Endothelial cell of umbilical vein (primary cell): ENCODE measurements around the gene EIF5AL1. TPM values are rescaled to one million over a fixed set of nuclear protein-coding genes. Genes with fewer than 3 reads are reported as not detected.

Experiments used
- BruUV-seq: library from RNA; stranded (reverse); fragments of 400-500 nt; replicated peaks from 2 replicates; lab custom pipeline; 2021; lab: Mats Ljungman, UMichigan
- CTCF ChIA-PET: fragments of 300-600, 350-600 bp; sonication (Branson Sonifier 250); formaldehyde crosslinking; loops from one replicate; lab custom pipeline; 2021; ENCODE audit warnings: antibody characterized with exemption, inconsistent platforms; lab: Charles Lee
- POLR2A ChIA-PET: fragments of 300-600, 350-600 bp; sonication (Branson Sonifier 250); formaldehyde crosslinking; loops from one replicate; lab custom pipeline; 2021; ENCODE audit warnings: antibody characterized with exemption, inconsistent platforms; lab: Charles Lee
- DNase-seq: peaks from one replicate; pipeline ENCODE4 v3.0.0-alpha.2; 2011; ENCODE audit warnings: low read depth, low spot score
- FAIRE-seq: peaks from 2 replicates; lab custom pipeline; 2011; peaks lifted over from hg19 to GRCh38; lab: Jason Lieb, UNC
- H2AFZ ChIP-seq: 2 replicates; pipeline ENCODE4 v1.6.0; 2012; ENCODE audit warnings: low read depth, low read length, control low read depth, inconsistent platforms
- H3K27ac ChIP-seq: 2 replicates; pipeline ENCODE4 v1.5.1; 2011; ENCODE audit warnings: low read depth, mild to moderate bottlenecking, control low read depth, low read length, moderate library complexity; ENCODE audit not compliant: insufficient read depth
- H3K27me3 ChIP-seq, 2 experiments: 2 replicates each; pipeline versions ENCODE4 v1.6.0 to v1.6.1; 2011; ENCODE audit warnings: low read length in 2 of 2, mixed read lengths in 1 of 2; ENCODE audit not compliant: control insufficient read depth in 2 of 2, insufficient read depth in 2 of 2
- H3K36me3 ChIP-seq, 2 experiments: 2 replicates in 1 of 2; 3 replicates in 1 of 2; pipeline ENCODE4 v1.5.1; 2011; ENCODE audit warnings: low read length in 2 of 2, mild to moderate bottlenecking in 1 of 2, moderate library complexity in 1 of 2; ENCODE audit not compliant: control insufficient read depth in 2 of 2, insufficient read depth in 2 of 2; ENCODE audit errors: extremely low read depth in 1 of 2
- H3K4me1 ChIP-seq: 3 replicates; pipeline ENCODE4 v1.5.1; 2011; ENCODE audit warnings: mild to moderate bottlenecking, low read length; ENCODE audit not compliant: control insufficient read depth, insufficient read depth; ENCODE audit errors: extremely low read depth
- H3K4me2 ChIP-seq: 2 replicates; pipeline ENCODE4 v1.6.1; 2011; ENCODE audit warnings: low read length, control low read depth, mixed read lengths; ENCODE audit not compliant: insufficient read depth
- H3K4me3 ChIP-seq, 3 experiments: fragments of 200-600 bp in 1 of 3; sonication (generic), shearing (Covaris generic) in 1 of 3; replicated peaks in 1 of 3; 2 replicates each; pipeline ENCODE4 v1.5.1; 2011 to 2016; ENCODE audit warnings: control low read depth in 3 of 3, low read length in 3 of 3, mild to moderate bottlenecking in 2 of 3, inconsistent platforms in 1 of 3, low read depth in 1 of 3, moderate library complexity in 1 of 3; ENCODE audit not compliant: insufficient read depth in 1 of 3
- H3K79me2 ChIP-seq: 2 replicates; pipeline ENCODE4 v1.6.0; 2012; ENCODE audit warnings: low read length, inconsistent platforms; ENCODE audit not compliant: control insufficient read depth, insufficient read depth
- H3K9ac ChIP-seq: replicated peaks from 2 replicates; pipeline ENCODE3; 2011; ENCODE audit warnings: low read length, control low read depth; ENCODE audit not compliant: insufficient read depth; ENCODE audit errors: extremely low read depth
- H3K9me1 ChIP-seq: replicated peaks from 3 replicates; pipeline ENCODE4 v1.6.0; 2011; ENCODE audit warnings: mild to moderate bottlenecking, low read length; ENCODE audit not compliant: control insufficient read depth, insufficient read depth; ENCODE audit errors: extremely low read depth
- H3K9me3 ChIP-seq: replicated peaks from 2 replicates; pipeline ENCODE4 v1.5.1; 2012; ENCODE audit warnings: low read length, inconsistent platforms; ENCODE audit not compliant: control insufficient read depth, insufficient read depth
- H4K20me1 ChIP-seq: replicated peaks from 2 replicates; pipeline ENCODE3; 2011; ENCODE audit warnings: mild to moderate bottlenecking, low read length; ENCODE audit not compliant: control insufficient read depth, insufficient read depth; ENCODE audit errors: extremely low read depth
- EZH2 ChIP-seq: IDR thresholded peaks from 2 replicates; pipeline ENCODE4 v1.6.1; 2012; ENCODE audit warnings: borderline replicate concordance, low read depth, mild to moderate bottlenecking, moderate library complexity, low read length, inconsistent platforms; ENCODE audit not compliant: severe bottlenecking
- FOS ChIP-seq: IDR thresholded peaks from 2 replicates; pipeline ENCODE4 v1.6.1; 2011; ENCODE audit warnings: mild to moderate bottlenecking, low read length, moderate library complexity, borderline replicate concordance; ENCODE audit not compliant: insufficient read depth
- GATA2 ChIP-seq: IDR thresholded peaks from 2 replicates; pipeline ENCODE4 v1.7.0; 2011; ENCODE audit warnings: low read depth, mild to moderate bottlenecking, moderate library complexity, mixed read lengths, low read length; ENCODE audit not compliant: insufficient read length, insufficient read depth
- JUN ChIP-seq: IDR thresholded peaks from 2 replicates; pipeline ENCODE4 v1.6.1; 2011; ENCODE audit warnings: borderline replicate concordance, low read depth; ENCODE audit not compliant: insufficient read length, insufficient read depth
- MYC ChIP-seq: IDR thresholded peaks from one replicate; pipeline ENCODE4 v1.6.1; 2011; ENCODE audit warnings: mild to moderate bottlenecking, low read depth, low read length
- POLR2A ChIP-seq: IDR thresholded peaks from 2 replicates; pipeline ENCODE4 v1.6.1; 2012; ENCODE audit warnings: low read depth, mild to moderate bottlenecking, control low read depth, low read length
- POLR2AphosphoS5 ChIP-seq: IDR thresholded peaks from 2 replicates; pipeline ENCODE4 v1.6.1; 2012; ENCODE audit warnings: low read depth, mild to moderate bottlenecking, control low read depth, low read length, moderate library complexity; ENCODE audit not compliant: insufficient read depth
- dilution Hi-C: fragments of 300-500 bp; cut with MboI; formaldehyde crosslinking; loops from one replicate; pipeline ENCODE4 v1.15.0; 2019; ENCODE audit warnings: low sequenced_read_pairs; ENCODE audit not compliant: extremely low pct_ligation_motif_present
- intact Hi-C: fragments of 100-400 bp; cut with micrococcal nuclease; formaldehyde crosslinking; loops from one replicate; pipeline ENCODE4 v1.10.0; 2022
- polyA plus RNA-seq, 4 experiments: library from polyadenylated mRNA; depleted of rRNA in 3 of 4; stranded (reverse) in 3 of 4; unstranded in 1 of 4; fragments of >200 nt; gene quantifications; 2 replicates each; pipeline versions ENCODE4 v1.2.1 to v1.2.3, GENCODE V29; 2011 to 2012; ENCODE audit warnings: missing spikeins in 1 of 4
- total RNA-seq: library from RNA; stranded (reverse); gene quantifications from 2 replicates; pipeline ENCODE4 v1.2.3, GENCODE V29; 2021
- TF ChIP-seq, protein P1 (sequence below): IDR thresholded peaks from 2 replicates; pipeline ENCODE4 v1.6.1; 2011; ENCODE audit not compliant: insufficient read depth, insufficient read length
- TF ChIP-seq, protein P2 (sequence below), 2 donors: IDR thresholded peaks; 1 replicate in 1 of 2; 2 replicates in 1 of 2; pipeline ENCODE4 v1.5.1; 2011; ENCODE audit warnings: low read length in 2 of 2, mild to moderate bottlenecking in 2 of 2, moderate library complexity in 2 of 2, control low read depth in 1 of 2, inconsistent platforms in 1 of 2, low read depth in 1 of 2; ENCODE audit not compliant: insufficient read depth in 1 of 2; ENCODE audit errors: extremely low read depth in 1 of 2

EIF5AL1 gene
- total and polyA plus RNA-seq, 2 donors (not counting 3 experiments of a cell fraction or from before 2014, with no cell fraction given): 0.29 to 1.0 TPM

DNA sequence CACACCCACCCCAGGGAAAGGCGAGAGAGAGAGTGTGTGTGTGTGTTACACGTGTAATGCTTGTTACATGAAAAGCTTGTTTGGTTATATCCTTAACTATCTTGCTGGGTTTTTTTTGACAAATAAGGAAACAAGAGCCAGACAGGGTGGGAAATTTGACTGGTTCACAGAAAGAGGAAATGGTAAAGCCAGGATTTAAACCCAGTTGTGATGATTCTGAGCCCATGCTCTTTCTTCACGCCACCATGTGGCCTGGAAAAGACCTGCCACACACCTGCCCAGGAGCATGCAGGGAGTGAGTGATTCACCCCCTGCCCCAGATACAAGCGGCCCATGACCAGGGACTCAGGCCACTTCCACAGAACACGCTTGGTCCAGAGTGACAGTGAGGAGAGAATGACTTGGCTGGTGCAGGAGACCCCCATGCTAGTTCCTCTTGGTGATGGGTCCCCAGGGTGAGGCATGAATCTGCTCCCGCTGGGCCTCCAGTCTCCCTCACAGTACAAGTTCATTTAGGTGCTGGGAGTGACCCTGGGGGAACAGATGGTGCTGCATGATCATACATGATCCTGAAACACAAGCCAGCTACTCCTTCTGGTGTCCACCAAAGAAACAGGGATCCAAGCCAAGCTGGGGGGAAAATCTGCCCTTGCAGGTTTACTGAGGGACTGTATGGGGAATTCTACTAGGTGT lies 21.0 kb upstream of the EIF5AL1 start:
- POLR2A ChIA-PET: no interaction called here
- intact Hi-C loops: no loop called here
- no TSS peak for BruUV-seq

More for the DNA sequence above, 21.0 kb upstream of the EIF5AL1 start:
- TF ChIP-seq, protein P1, sequence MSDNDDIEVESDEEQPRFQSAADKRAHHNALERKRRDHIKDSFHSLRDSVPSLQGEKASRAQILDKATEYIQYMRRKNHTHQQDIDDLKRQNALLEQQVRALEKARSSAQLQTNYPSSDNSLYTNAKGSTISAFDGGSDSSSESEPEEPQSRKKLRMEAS: no peak
- TF ChIP-seq EZH2 (no peak), MYC (no peak), JUN (no peak), POLR2AphosphoS5 (no peak), FOS (no peak), POLR2A (no peak), GATA2 (no peak)
- TF ChIP-seq, protein P2, sequence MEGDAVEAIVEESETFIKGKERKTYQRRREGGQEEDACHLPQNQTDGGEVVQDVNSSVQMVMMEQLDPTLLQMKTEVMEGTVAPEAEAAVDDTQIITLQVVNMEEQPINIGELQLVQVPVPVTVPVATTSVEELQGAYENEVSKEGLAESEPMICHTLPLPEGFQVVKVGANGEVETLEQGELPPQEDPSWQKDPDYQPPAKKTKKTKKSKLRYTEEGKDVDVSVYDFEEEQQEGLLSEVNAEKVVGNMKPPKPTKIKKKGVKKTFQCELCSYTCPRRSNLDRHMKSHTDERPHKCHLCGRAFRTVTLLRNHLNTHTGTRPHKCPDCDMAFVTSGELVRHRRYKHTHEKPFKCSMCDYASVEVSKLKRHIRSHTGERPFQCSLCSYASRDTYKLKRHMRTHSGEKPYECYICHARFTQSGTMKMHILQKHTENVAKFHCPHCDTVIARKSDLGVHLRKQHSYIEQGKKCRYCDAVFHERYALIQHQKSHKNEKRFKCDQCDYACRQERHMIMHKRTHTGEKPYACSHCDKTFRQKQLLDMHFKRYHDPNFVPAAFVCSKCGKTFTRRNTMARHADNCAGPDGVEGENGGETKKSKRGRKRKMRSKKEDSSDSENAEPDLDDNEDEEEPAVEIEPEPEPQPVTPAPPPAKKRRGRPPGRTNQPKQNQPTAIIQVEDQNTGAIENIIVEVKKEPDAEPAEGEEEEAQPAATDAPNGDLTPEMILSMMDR (IDR thresholded peaks at IDR 0.05; ENCODE audit: extremely low read depth in 1 of 2, insufficient read depth in 1 of 2, low read depth in 1 of 2, low read length in 2 of 2): no peak
- Histone ChIP-seq H3K36me3 (no peaks in the 10 kb centered on the region), H3K27me3 (peaks cover 0 to 6% of the 10 kb centered on the region in 2 experiments), H3K4me2 (no peak overlapping the region), H3K4me1 (no peaks in the 10 kb centered on the region), H3K27ac (no peak overlapping the region), H3K79me2 (no peaks in the 10 kb centered on the region), H3K9ac (no peak overlapping the region), H4K20me1 (no peaks in the 10 kb centered on the region), H2AFZ (no peak overlapping the region), H3K9me3 (no peaks in the 10 kb centered on the region), H3K4me3 (no peak overlapping the region), H3K9me1 (no peaks in the 10 kb centered on the region)
- FAIRE-seq (no peak), DNase-seq (no peak)
- dilution Hi-C loops: no loop called here
- CTCF ChIA-PET: interaction anchor here (10.8 kb wide), 1 partner anchor 118 kb away, joined by 252 read pairs; no protein-coding TSS in a partner anchor
